ENCODE data around the gene GBE1.

- TF ChIP-seq HDAC2 (IDR thresholded peaks at IDR 0.05) (no peak), TAF1 (IDR thresholded peaks at IDR 0.05; ENCODE audit: borderline replicate concordance, low read depth, low read length) (no peak), CTCF (IDR thresholded peaks at IDR 0.05 in 2 of 3, conservative IDR thresholded peaks at IDR 0.05 in 1 of 3; ENCODE audit: control insufficient read depth in 2 of 3, extremely low read depth in 1 of 3, insufficient read depth in 1 of 3, low read depth in 3 of 3, low read length in 3 of 3) (no peak), SIN3A (IDR thresholded peaks at IDR 0.05; ENCODE audit: low read depth, low read length) (no peak), BHLHE40 (IDR thresholded peaks at IDR 0.05; ENCODE audit: borderline replicate concordance in 1 of 2, low read depth in 2 of 2, low read length in 1 of 2) (no peak)
These were observed 8.8 kb downstream of the GBE1 start for GRCh38 chr3:81752604-81753003.
